Endothelial cell of umbilical vein (primary cell): Measurements from ENCODE around the gene STOML1.

Source experiments
- EZH2 ChIP-seq: IDR thresholded peaks from 2 replicates; pipeline ENCODE4 v1.6.1; 2012; ENCODE audit warnings: borderline replicate concordance, low read depth, mild to moderate bottlenecking, moderate library complexity, low read length, inconsistent platforms; ENCODE audit not compliant: severe bottlenecking
- JUN ChIP-seq: IDR thresholded peaks from 2 replicates; pipeline ENCODE4 v1.6.1; 2011; ENCODE audit warnings: borderline replicate concordance, low read depth; ENCODE audit not compliant: insufficient read length, insufficient read depth
- MAX ChIP-seq: IDR thresholded peaks from 2 replicates; pipeline ENCODE4 v1.6.1; 2011; ENCODE audit not compliant: insufficient read depth, insufficient read length
- MYC ChIP-seq: IDR thresholded peaks from one replicate; pipeline ENCODE4 v1.6.1; 2011; ENCODE audit warnings: mild to moderate bottlenecking, low read depth, low read length
- POLR2A ChIP-seq: IDR thresholded peaks from 2 replicates; pipeline ENCODE4 v1.6.1; 2012; ENCODE audit warnings: low read depth, mild to moderate bottlenecking, control low read depth, low read length
- POLR2AphosphoS5 ChIP-seq: IDR thresholded peaks from 2 replicates; pipeline ENCODE4 v1.6.1; 2012; ENCODE audit warnings: low read depth, mild to moderate bottlenecking, control low read depth, low read length, moderate library complexity; ENCODE audit not compliant: insufficient read depth
- TF ChIP-seq, protein P1 (sequence below), 2 donors: IDR thresholded peaks; 1 replicate in 1 of 2; 2 replicates in 1 of 2; pipeline ENCODE4 v1.5.1; 2011; ENCODE audit warnings: low read length in 2 of 2, mild to moderate bottlenecking in 2 of 2, moderate library complexity in 2 of 2, control low read depth in 1 of 2, inconsistent platforms in 1 of 2, low read depth in 1 of 2; ENCODE audit not compliant: insufficient read depth in 1 of 2; ENCODE audit errors: extremely low read depth in 1 of 2

- TF ChIP-seq JUN = no peak
- TF ChIP-seq, protein P1, sequence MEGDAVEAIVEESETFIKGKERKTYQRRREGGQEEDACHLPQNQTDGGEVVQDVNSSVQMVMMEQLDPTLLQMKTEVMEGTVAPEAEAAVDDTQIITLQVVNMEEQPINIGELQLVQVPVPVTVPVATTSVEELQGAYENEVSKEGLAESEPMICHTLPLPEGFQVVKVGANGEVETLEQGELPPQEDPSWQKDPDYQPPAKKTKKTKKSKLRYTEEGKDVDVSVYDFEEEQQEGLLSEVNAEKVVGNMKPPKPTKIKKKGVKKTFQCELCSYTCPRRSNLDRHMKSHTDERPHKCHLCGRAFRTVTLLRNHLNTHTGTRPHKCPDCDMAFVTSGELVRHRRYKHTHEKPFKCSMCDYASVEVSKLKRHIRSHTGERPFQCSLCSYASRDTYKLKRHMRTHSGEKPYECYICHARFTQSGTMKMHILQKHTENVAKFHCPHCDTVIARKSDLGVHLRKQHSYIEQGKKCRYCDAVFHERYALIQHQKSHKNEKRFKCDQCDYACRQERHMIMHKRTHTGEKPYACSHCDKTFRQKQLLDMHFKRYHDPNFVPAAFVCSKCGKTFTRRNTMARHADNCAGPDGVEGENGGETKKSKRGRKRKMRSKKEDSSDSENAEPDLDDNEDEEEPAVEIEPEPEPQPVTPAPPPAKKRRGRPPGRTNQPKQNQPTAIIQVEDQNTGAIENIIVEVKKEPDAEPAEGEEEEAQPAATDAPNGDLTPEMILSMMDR (IDR thresholded peaks at IDR 0.05; ENCODE audit: extremely low read depth in 1 of 2, insufficient read depth in 1 of 2, low read depth in 1 of 2, low read length in 2 of 2) = no peak
- no peak for TF ChIP-seq POLR2A
- TF ChIP-seq POLR2AphosphoS5 = no peak
- TF ChIP-seq EZH2 = no peak
- no peak for TF ChIP-seq MAX
- no peak for TF ChIP-seq MYC
Observed at GRCh38 chr15:73940061-73940981, 51.8 kb downstream of the STOML1 start.
